Measurements from ENCODE around the gene SPATC1L. TPM values are rescaled to one million over a fixed set of nuclear protein-coding genes. Genes with fewer than 3 reads are reported as not detected.

Gene SPATC1L
- total RNA-seq, 1 donor from 2014 or later: 58.7 TPM

- H3K9me3 Mint-ChIP-seq (ENCODE audit: unreplicated experiment): peaks cover 13% of the 10 kb centered on the region
- no peak for TF ChIP-seq CTCF (IDR thresholded peaks at IDR 0.05; ENCODE audit: partially characterized antibody, unreplicated experiment)
- DNase-seq: no peak
- no peaks in the 10 kb centered on the region for H3K36me3 Mint-ChIP-seq (ENCODE audit: unreplicated experiment)
- H3K27ac Mint-ChIP-seq (ENCODE audit: unreplicated experiment): no peak overlapping the region
- H3K4me1 Mint-ChIP-seq (ENCODE audit: low read depth, unreplicated experiment): peaks cover 8% of the 10 kb centered on the region
- peaks cover 6% of the 10 kb centered on the region for H3K27me3 Mint-ChIP-seq (ENCODE audit: unreplicated experiment)
- H3K4me3 Mint-ChIP-seq (ENCODE audit: unreplicated experiment): no peak overlapping the region
Measured at GRCh38 chr21:46156378-46156645, 27.9 kb downstream of the SPATC1L start.

GRCh38 chr21:46155514-46156377 lies 28.5 kb downstream of the SPATC1L start, which contains the start of gene FTCD:
FTCD (minus strand) TSS chr21:46155579; CDS start chr21:46155523, 56 bp downstream.
- Mint-ChIP-seq H3K4me3 (ENCODE audit: unreplicated experiment) (no peak within 1 kb of the TSS), H3K4me1 (ENCODE audit: low read depth, unreplicated experiment) (peaks cover 8% of the 10 kb centered on the region), H3K27ac (ENCODE audit: unreplicated experiment) (no peak within 1 kb of the TSS), H3K9me3 (ENCODE audit: unreplicated experiment) (peaks cover 13% of the 10 kb centered on the region), H3K27me3 (ENCODE audit: unreplicated experiment) (peaks cover 6% of the 10 kb centered on the region), H3K36me3 (ENCODE audit: unreplicated experiment) (no peaks in the 10 kb centered on the region)
- peak; percentile 21 for DNase-seq
- no peak for TF ChIP-seq CTCF (IDR thresholded peaks at IDR 0.05; ENCODE audit: partially characterized antibody, unreplicated experiment)

GRCh38 chr21:46154955-46155513 lies 29.2 kb downstream of the SPATC1L start:
- peaks cover 8% of the 10 kb centered on the region for H3K4me1 Mint-ChIP-seq (ENCODE audit: low read depth, unreplicated experiment)
- H3K27ac Mint-ChIP-seq (ENCODE audit: unreplicated experiment): no peak overlapping the region
- TF ChIP-seq CTCF (IDR thresholded peaks at IDR 0.05; ENCODE audit: partially characterized antibody, unreplicated experiment): no peak
- peak; percentile 10 for DNase-seq
- no peak overlapping the region for H3K4me3 Mint-ChIP-seq (ENCODE audit: unreplicated experiment)
- H3K36me3 Mint-ChIP-seq (ENCODE audit: unreplicated experiment): no peaks in the 10 kb centered on the region
- H3K9me3 Mint-ChIP-seq (ENCODE audit: unreplicated experiment): peaks cover 13% of the 10 kb centered on the region
- peaks cover 6% of the 10 kb centered on the region for H3K27me3 Mint-ChIP-seq (ENCODE audit: unreplicated experiment)

- TF ChIP-seq CTCF (IDR thresholded peaks at IDR 0.05; ENCODE audit: partially characterized antibody, unreplicated experiment): no peak
- H3K36me3 Mint-ChIP-seq (ENCODE audit: unreplicated experiment): no peaks in the 10 kb centered on the region
- H3K4me3 Mint-ChIP-seq (ENCODE audit: unreplicated experiment): no peak overlapping the region
- no peak overlapping the region for H3K27ac Mint-ChIP-seq (ENCODE audit: unreplicated experiment)
- DNase-seq: peak; percentile 13
- peaks cover 8% of the 10 kb centered on the region for H3K4me1 Mint-ChIP-seq (ENCODE audit: low read depth, unreplicated experiment)
- peaks cover 7% of the 10 kb centered on the region for H3K27me3 Mint-ChIP-seq (ENCODE audit: unreplicated experiment)
- peaks cover 14% of the 10 kb centered on the region for H3K9me3 Mint-ChIP-seq (ENCODE audit: unreplicated experiment)
Measured at GRCh38 chr21:46154155-46154954, 29.9 kb downstream of the SPATC1L start.

Data from glutamatergic neuron (in vitro differentiated cells).